ENCODE results near the gene COQ5.
"Not testable (repeated sequence)": the region's sequence is repeated elsewhere in the genome, so short reads cannot be mapped to it uniquely, and the experiment has no call there.

COQ5 gene

GRCh38 chr12:120528861-120529525 lies at the start of gene COQ5:
TSS of gene COQ5 (minus strand) at chr12:120529158. CDS start at chr12:120529141, 17 bp downstream.
- DNase-seq (ENCODE audit: low read depth in 2 of 3, low spot score in 1 of 3): peak; percentile 75 to 80 (median 78)

- DNase-seq (ENCODE audit: low read depth in 2 of 3, low spot score in 1 of 3): no peak
Measured at GRCh38 chr12:120574106-120574505, 45.1 kb upstream of the COQ5 start.

GRCh38 chr12:120573560-120573959 lies 44.6 kb upstream of the COQ5 start:
- no peak for DNase-seq (ENCODE audit: low read depth in 2 of 3, low spot score in 1 of 3)

GRCh38 chr12:120571299-120571698 lies 42.3 kb upstream of the COQ5 start:
- DNase-seq (ENCODE audit: low read depth in 2 of 3, low spot score in 1 of 3): no peak

GRCh38 chr12:120563495-120563894 lies 34.5 kb upstream of the COQ5 start:
- DNase-seq (ENCODE audit: low read depth in 2 of 3, low spot score in 1 of 3): no peak

- DNase-seq (ENCODE audit: low read depth in 2 of 3, low spot score in 1 of 3): no peak
Measured at GRCh38 chr12:120562906-120563305, 33.9 kb upstream of the COQ5 start.

GRCh38 chr12:120557589-120557988 lies 28.6 kb upstream of the COQ5 start:
- no peak for DNase-seq (ENCODE audit: low read depth in 2 of 3, low spot score in 1 of 3)

GRCh38 chr12:120554678-120555077 lies 25.7 kb upstream of the COQ5 start:
- no peak for DNase-seq (ENCODE audit: low read depth in 2 of 3, low spot score in 1 of 3)

GRCh38 chr12:120546050-120546386 lies 17.1 kb upstream of the COQ5 start:
- DNase-seq (ENCODE audit: low read depth in 2 of 3, low spot score in 1 of 3): no peak

GRCh38 chr12:120544691-120545090 lies 15.7 kb upstream of the COQ5 start:
- no peak for DNase-seq (ENCODE audit: low read depth in 2 of 3, low spot score in 1 of 3)

GRCh38 chr12:120542166-120542565 lies 13.2 kb upstream of the COQ5 start:
- DNase-seq (ENCODE audit: low read depth in 2 of 3, low spot score in 1 of 3): no peak

- no peak for DNase-seq (ENCODE audit: low read depth in 2 of 3, low spot score in 1 of 3)
Measured at GRCh38 chr12:120540445-120540844, 11.5 kb upstream of the COQ5 start.

- no peak for DNase-seq (ENCODE audit: low read depth in 2 of 3, low spot score in 1 of 3)
Measured at GRCh38 chr12:120539303-120539702, 10.3 kb upstream of the COQ5 start.

GRCh38 chr12:120538281-120539156 lies 9.6 kb upstream of the COQ5 start:
- DNase-seq (ENCODE audit: low read depth in 2 of 3, low spot score in 1 of 3): no peak

GRCh38 chr12:120537856-120538220 lies 8.9 kb upstream of the COQ5 start:
- DNase-seq (ENCODE audit: low read depth in 2 of 3, low spot score in 1 of 3): no peak

- no peak for DNase-seq (ENCODE audit: low read depth in 2 of 3, low spot score in 1 of 3)
Measured at GRCh38 chr12:120536064-120536791, 7.3 kb upstream of the COQ5 start.

GRCh38 chr12:120534703-120535655 lies 6.0 kb upstream of the COQ5 start:
- peak; percentile 24 to 47 (median 42) for DNase-seq (ENCODE audit: low read depth in 2 of 3, low spot score in 1 of 3)

- peak; percentile 47 to 72 (median 56) for DNase-seq (ENCODE audit: low read depth in 2 of 3, low spot score in 1 of 3)
Measured at GRCh38 chr12:120534203-120534702, 5.3 kb upstream of the COQ5 start, which contains the start of gene RNF10. TSS of gene RNF10 (plus strand) at chr12:120534356. CDS start at chr12:120534812, 456 bp downstream.

GRCh38 chr12:120532701-120533238 lies 3.8 kb upstream of the COQ5 start:
- no peak for DNase-seq (ENCODE audit: low read depth in 2 of 3, low spot score in 1 of 3)

GRCh38 chr12:120530418-120530761 lies 1.4 kb upstream of the COQ5 start:
- DNase-seq (ENCODE audit: low read depth in 2 of 3, low spot score in 1 of 3): not testable (repeated sequence)

All from stimulated activated CD4-positive, alpha-beta T cell treated with anti-CD3 and anti-CD28 coated beads, Interleukin-12 subunit alpha, Interleukin-12 subunit beta, amount 100 ng/mL, for 48 hours (primary cell).